NT2/D1 (cell line): ENCODE results near the gene TMEM132D.

Experiments
- DNase-seq: peaks from one replicate; pipeline ENCODE4 v3.0.0-alpha.2; 2011; ENCODE audit warnings: low read depth, low spot score
- H3K27me3 ChIP-seq: 2 replicates; pipeline ENCODE4 v1.6.0; 2011; ENCODE audit warnings: mild to moderate bottlenecking; ENCODE audit not compliant: insufficient read length, insufficient read depth
- H3K36me3 ChIP-seq: 2 replicates; pipeline ENCODE4 v1.6.1; 2011; ENCODE audit warnings: mild to moderate bottlenecking, low read length, mixed read lengths; ENCODE audit not compliant: insufficient read depth, insufficient read length
- H3K4me1 ChIP-seq: 2 replicates; pipeline ENCODE4 v1.5.1; 2011; ENCODE audit not compliant: insufficient read depth, insufficient read length
- H3K4me3 ChIP-seq: 2 replicates; pipeline ENCODE4 v1.5.1; 2011; ENCODE audit warnings: low read depth; ENCODE audit not compliant: insufficient read length
- H3K9ac ChIP-seq: 2 replicates; pipeline ENCODE4 v1.6.0; 2011; ENCODE audit warnings: low read depth; ENCODE audit not compliant: insufficient read length
- H3K9me3 ChIP-seq: 2 replicates; pipeline ENCODE4 v1.5.1; 2011; ENCODE audit warnings: mild to moderate bottlenecking, low read length; ENCODE audit not compliant: insufficient read depth
- SUZ12 ChIP-seq: IDR thresholded peaks from 2 replicates; pipeline ENCODE4 v1.6.1; 2011; ENCODE audit not compliant: insufficient read length, insufficient read depth; ENCODE audit errors: extremely low read depth
- YY1 ChIP-seq: IDR thresholded peaks from 2 replicates; pipeline ENCODE4 v1.6.1; 2011; ENCODE audit not compliant: insufficient read length, insufficient read depth
- ZNF274 ChIP-seq: IDR thresholded peaks from 2 replicates; pipeline ENCODE4 v1.6.1; 2011; ENCODE audit warnings: mild to moderate bottlenecking, low read depth, low read length

Gene TMEM132D

DNA sequence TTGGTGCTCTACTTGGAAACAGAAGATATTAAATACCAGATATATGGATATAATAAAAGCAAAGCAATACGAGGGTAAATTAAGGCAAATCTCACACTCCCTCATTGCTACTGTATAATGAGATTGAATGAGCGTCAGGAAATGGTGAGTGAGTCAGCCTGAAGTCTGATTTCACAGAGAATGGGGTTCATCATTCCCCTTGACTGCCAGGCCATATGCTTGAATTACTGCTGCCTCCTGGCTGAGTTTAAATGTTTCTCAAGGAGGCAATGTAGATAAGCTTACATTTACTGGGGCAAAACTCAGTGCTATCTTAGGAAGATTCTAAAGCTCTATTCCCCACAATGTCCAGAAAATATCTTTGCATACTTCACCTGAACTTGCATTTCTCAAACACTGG, 380.2 kb downstream of the TMEM132D start:
- DNase-seq: no peak
- Histone ChIP-seq H3K4me1 (no peaks in the 10 kb centered on the region), H3K27me3 (no peaks in the 10 kb centered on the region), H3K36me3 (no peaks in the 10 kb centered on the region), H3K9ac (no peak overlapping the region), H3K9me3 (no peaks in the 10 kb centered on the region), H3K4me3 (no peak overlapping the region)
- TF ChIP-seq YY1: no peak

DNA sequence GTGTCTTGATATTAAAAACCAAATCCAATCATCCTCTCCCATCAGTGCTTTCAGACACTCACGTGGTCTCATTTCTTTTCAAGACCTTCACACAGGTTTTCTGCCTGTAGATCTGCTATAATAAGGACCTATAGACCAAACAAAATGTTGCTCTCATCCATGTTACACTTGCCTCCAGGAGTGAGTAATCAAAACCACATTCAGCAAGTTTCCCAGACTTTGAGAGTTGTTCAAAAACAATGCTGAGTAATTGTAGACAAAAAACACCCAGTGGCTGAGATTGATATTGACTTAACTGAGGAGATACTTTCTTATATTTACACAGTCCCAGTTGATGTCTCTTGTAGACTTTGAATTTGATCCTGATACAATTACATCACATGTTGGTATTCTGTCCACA, 383.1 kb downstream of the TMEM132D start:
- no peak for DNase-seq
- H3K4me1 ChIP-seq: no peaks in the 10 kb centered on the region
- TF ChIP-seq SUZ12: no peak
- no peak for TF ChIP-seq ZNF274
- TF ChIP-seq YY1: no peak

DNA sequence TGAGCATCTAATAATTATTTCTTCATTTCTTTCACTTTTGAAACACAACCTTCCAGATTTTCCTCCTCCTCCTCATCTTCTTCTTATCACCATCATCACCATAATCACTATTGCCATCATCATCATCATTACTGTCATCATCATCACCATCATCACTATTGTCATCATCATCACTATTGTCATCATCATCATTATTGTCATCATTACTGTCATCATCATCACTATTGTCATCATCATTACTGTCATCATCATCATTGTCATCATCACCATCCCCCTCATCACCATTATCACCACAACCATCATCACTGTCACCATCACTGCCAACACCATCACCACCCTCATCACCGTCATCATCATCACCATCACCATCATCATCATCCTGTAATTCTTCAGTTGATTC, 400.0 kb downstream of the TMEM132D start:
- no peaks in the 10 kb centered on the region for H3K9me3 ChIP-seq
- H3K4me3 ChIP-seq: no peak overlapping the region
- no peak for DNase-seq
- no peaks in the 10 kb centered on the region for H3K27me3 ChIP-seq
- H3K36me3 ChIP-seq: no peaks in the 10 kb centered on the region
- H3K9ac ChIP-seq: no peak overlapping the region
- no peak for TF ChIP-seq ZNF274
- no peak for TF ChIP-seq YY1
- no peak for TF ChIP-seq SUZ12
- no peaks in the 10 kb centered on the region for H3K4me1 ChIP-seq

More for the DNA sequence above, 383.1 kb downstream of the TMEM132D start:
- no peak overlapping the region for H3K9ac ChIP-seq
- no peaks in the 10 kb centered on the region for H3K9me3 ChIP-seq
- no peaks in the 10 kb centered on the region for H3K36me3 ChIP-seq
- H3K4me3 ChIP-seq: no peak overlapping the region
- H3K27me3 ChIP-seq: no peaks in the 10 kb centered on the region

DNA sequence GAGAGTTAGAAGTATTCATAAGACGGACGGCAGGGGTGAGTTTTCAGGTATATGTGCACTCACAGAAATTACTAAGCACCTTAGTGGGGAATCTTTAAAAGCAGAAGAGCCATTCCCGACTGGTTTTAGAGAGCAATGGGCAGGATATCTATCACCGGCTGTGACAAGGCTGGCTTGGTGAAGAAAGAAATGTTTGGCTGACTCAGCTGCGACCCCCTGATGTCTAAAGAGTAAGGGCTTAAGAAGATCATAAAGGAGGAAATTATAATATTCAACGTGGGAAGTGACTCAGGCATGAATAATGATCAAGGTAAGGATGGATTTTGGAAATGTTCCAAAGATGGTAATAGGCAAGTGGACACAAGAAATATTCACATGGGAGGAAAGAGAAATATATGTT, 407.6 kb downstream of the TMEM132D start:
- peaks cover 1% of the 10 kb centered on the region for H3K4me1 ChIP-seq
- H3K4me3 ChIP-seq: no peak overlapping the region
- no peaks in the 10 kb centered on the region for H3K27me3 ChIP-seq
- DNase-seq: no peak
- TF ChIP-seq ZNF274 (no peak), SUZ12 (no peak), YY1 (no peak)
- H3K36me3 ChIP-seq: no peaks in the 10 kb centered on the region
- H3K9me3 ChIP-seq: no peaks in the 10 kb centered on the region
- H3K9ac ChIP-seq: no peak overlapping the region

DNA sequence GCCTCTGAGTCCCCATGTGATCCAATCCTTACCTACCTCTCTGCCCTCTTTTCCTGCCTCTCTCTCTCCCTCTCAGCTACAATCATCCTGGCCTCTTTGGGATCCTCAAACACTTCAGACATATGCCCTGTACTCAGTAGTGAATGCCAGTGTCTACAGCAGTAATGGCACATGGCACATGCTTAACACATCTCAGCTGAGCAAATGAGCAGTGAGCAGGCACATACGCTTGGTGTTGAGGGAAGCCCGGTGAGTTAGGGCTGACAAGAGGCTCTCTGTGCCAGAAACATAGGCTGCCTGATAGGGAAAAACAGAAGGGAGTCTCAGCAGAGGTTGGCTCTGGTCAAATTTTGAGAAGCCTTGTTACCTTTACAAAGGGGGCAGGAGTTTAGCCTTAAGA, 409.1 kb downstream of the TMEM132D start:
- H3K4me3 ChIP-seq: no peak overlapping the region
- no peak overlapping the region for H3K9ac ChIP-seq
- TF ChIP-seq ZNF274 (no peak), YY1 (no peak), SUZ12 (no peak)
- H3K36me3 ChIP-seq: no peaks in the 10 kb centered on the region
- H3K27me3 ChIP-seq: no peaks in the 10 kb centered on the region
- no peak for DNase-seq
- H3K9me3 ChIP-seq: no peaks in the 10 kb centered on the region
- H3K4me1 ChIP-seq: peaks cover 2% of the 10 kb centered on the region

DNA sequence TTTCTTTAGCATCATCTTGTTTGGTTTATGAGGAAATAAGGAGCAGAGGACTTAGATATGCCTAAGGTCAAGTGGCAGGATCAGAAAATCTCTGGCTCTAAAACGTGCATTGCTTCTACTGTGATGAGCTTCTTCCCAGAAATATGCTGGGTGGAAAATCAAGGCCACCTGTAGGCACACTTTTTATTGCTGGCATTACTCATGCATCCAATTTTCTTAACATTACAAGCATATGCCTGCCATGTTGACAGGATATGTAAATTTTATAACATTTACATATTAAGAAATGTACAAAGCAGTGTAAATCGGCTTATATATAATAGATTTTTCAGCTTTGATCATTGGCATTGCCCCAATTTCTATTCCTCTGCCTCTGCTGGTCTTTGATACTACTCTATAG, 409.6 kb downstream of the TMEM132D start:
- Histone ChIP-seq H3K36me3 (no peaks in the 10 kb centered on the region), H3K9me3 (no peaks in the 10 kb centered on the region), H3K4me3 (no peak overlapping the region), H3K27me3 (no peaks in the 10 kb centered on the region), H3K4me1 (peaks cover 2% of the 10 kb centered on the region), H3K9ac (no peak overlapping the region)
- no peak for DNase-seq
- TF ChIP-seq ZNF274 (no peak), SUZ12 (no peak), YY1 (no peak)

DNA sequence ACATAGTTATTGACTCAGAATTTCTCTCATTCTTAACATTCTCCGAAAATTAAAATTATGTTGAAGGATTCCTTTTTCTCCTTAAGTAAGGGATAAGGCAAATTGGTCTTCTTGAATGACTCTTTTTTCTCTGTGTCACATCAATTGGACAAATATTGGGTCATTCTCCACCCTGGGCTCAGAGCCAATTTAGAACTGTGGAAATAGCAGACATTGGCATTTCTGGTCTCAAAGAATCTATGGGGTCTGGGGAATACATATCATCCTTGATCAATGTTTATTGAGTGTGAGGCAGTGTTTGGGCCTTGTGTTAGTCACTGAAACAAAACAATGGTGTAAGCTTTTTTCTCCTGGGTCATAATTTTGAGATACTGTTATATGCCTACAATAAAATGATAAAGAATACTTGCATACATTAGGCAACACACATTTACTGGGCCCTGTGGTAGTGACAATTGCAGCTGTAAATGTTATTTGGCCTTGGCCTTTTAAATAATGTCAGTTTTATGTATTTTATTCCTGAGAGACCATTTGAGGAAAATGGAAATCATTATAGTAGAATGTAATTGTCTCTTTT, 414.6 kb downstream of the TMEM132D start:
- H3K36me3 ChIP-seq: no peaks in the 10 kb centered on the region
- no peaks in the 10 kb centered on the region for H3K9me3 ChIP-seq
- TF ChIP-seq SUZ12 (no peak), ZNF274 (no peak), YY1 (no peak)
- H3K27me3 ChIP-seq: no peaks in the 10 kb centered on the region
- no peak overlapping the region for H3K4me3 ChIP-seq
- H3K4me1 ChIP-seq: peaks cover 2% of the 10 kb centered on the region
- DNase-seq: no peak
- no peak overlapping the region for H3K9ac ChIP-seq
